Skeletal muscle cell (primary cell): ENCODE results near the gene SLC8A1.
A peak's percentile ranks its signal among the peaks of the same experiment; 100 is the strongest.

ENCODE experiments used
- DNase-seq: peaks from one replicate; pipeline ENCODE4 v3.0.0-alpha.2; 2010; ENCODE audit warnings: low read depth
- H3K4me3 ChIP-seq: 2 replicates; pipeline ENCODE4 v1.5.1; 2011; ENCODE audit warnings: low read depth, mild to moderate bottlenecking, control low read depth, low read length, moderate library complexity

Gene SLC8A1

DNA sequence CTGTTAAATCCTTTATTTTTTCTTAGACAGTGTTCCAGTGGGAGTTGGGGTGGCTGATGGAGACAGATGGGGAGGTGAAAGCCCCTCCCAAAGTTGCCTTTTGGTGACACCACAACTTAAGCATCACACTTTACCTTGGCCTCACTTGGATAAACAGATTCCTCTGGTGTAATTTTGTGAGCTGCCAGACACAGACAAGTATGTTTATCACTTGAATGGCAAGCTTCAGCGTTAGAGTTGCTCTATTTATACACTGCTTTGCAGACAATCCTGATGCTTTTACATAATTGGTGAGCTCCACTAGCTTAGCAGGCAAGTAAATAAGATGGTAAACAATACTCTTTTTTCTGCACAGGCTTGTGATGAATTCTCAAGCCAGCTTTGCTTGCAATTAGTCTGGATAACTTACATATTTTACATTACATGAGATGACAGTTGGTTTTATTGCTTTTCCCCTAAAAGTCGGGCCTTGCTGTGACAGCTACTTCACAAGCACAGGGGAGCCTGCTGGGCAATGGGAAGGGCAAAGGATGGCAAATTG is 226.2 kb downstream of the SLC8A1 start:
- no peak overlapping the region for H3K4me3 ChIP-seq
- no peak for DNase-seq

- no peak for DNase-seq
- H3K4me3 ChIP-seq, result no peak overlapping the region
Measured at GRCh38 chr2:40224318-40224717, 227.6 kb downstream of the SLC8A1 start.

- DNase-seq, result peak; percentile 61
- H3K4me3 ChIP-seq, result no peak overlapping the region
Measured at GRCh38 chr2:40220177-40220925, 231.5 kb downstream of the SLC8A1 start.

DNA sequence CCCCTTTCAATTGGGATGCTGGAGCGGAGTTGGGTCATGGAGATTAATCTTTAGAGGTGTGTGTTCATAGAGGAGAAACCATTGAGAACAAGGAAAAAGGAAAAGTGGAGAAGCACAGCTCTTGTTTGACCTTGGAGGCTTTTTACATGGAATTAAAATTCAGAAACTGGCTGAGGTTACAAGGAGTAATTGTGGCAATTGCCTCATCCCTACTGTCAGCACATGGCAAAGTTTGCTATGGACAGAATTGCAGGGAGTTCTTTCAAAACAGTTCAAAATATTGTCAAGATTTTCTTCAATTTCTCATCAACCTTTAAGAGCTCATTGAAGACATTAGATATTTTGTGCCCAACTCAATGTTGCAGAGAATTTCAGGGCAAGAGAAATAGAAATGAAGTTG is 232.7 kb downstream of the SLC8A1 start:
- no peak overlapping the region for H3K4me3 ChIP-seq
- no peak for DNase-seq

DNA sequence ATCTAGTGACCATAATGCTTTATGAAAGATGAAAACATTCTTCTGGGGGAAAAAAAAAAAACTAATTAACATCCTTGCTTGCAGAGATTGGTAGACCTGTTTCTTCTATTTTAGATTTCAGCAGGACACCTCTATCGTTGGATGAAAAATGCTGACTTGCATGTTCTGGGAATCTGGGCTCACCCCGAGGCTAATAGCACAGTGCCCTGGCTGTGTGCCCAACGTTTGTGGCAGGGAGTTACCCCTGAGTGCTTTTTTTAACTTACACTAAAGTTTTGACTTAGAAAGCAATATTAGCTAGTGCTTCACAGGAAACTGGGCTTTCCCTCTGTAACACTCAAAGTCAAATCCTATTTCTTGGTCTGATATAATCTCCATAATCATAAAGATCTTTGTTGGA is 233.2 kb downstream of the SLC8A1 start:
- no peak for DNase-seq
- H3K4me3 ChIP-seq, result no peak overlapping the region

- H3K4me3 ChIP-seq, result no peak overlapping the region
- DNase-seq, result no peak
Measured at GRCh38 chr2:40213619-40214018, 238.3 kb downstream of the SLC8A1 start.

DNA sequence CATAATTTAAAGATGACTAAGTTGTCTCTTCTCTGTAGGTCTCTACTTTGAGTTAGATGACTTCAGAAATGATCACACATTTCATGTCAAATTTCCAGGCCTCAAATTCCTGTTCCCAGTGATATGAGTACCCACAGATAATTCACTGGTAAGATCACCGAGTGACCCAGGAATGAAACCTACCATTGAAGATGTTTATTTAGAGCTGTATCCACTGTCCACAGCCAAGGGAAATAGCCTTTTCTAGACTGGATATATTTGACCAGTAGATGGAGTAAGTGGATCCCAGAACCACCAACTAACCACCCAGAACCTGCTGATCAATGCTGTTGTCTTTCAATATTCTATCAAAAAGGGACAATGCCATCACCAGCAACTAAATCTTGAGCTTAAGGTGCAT is 238.8 kb downstream of the SLC8A1 start:
- no peak overlapping the region for H3K4me3 ChIP-seq
- DNase-seq, result no peak

DNA sequence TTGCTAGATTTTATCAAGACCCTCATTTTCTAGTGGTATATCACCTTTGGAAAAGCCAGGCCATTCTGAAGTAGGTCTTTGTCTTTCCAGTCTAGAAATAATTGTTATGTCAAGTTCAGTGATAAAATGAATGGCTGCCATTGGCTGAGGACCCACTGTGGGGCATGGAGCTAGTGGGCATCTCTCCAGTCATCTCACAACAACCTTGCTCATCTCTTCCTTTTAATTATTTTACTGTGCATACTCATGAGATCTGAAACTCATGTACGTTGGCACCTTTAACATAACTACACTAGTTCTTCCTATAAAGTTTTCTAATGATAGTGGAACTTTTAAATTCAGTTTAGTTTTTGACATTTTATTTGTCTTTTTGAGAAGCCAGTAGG is 240.9 kb downstream of the SLC8A1 start:
- no peak for DNase-seq
- no peak overlapping the region for H3K4me3 ChIP-seq

GRCh38 chr2:40210344-40210967 is 241.4 kb downstream of the SLC8A1 start:
- DNase-seq, result no peak
- H3K4me3 ChIP-seq, result no peak overlapping the region

- DNase-seq, result no peak
- no peak overlapping the region for H3K4me3 ChIP-seq
Measured at GRCh38 chr2:40209761-40210160, 242.1 kb downstream of the SLC8A1 start.

GRCh38 chr2:40208463-40208862 is 243.4 kb downstream of the SLC8A1 start:
- no peak for DNase-seq
- H3K4me3 ChIP-seq, result no peak overlapping the region

- DNase-seq, result no peak
- H3K4me3 ChIP-seq, result no peak overlapping the region
Measured at GRCh38 chr2:40204268-40204667, 247.6 kb downstream of the SLC8A1 start.

DNA sequence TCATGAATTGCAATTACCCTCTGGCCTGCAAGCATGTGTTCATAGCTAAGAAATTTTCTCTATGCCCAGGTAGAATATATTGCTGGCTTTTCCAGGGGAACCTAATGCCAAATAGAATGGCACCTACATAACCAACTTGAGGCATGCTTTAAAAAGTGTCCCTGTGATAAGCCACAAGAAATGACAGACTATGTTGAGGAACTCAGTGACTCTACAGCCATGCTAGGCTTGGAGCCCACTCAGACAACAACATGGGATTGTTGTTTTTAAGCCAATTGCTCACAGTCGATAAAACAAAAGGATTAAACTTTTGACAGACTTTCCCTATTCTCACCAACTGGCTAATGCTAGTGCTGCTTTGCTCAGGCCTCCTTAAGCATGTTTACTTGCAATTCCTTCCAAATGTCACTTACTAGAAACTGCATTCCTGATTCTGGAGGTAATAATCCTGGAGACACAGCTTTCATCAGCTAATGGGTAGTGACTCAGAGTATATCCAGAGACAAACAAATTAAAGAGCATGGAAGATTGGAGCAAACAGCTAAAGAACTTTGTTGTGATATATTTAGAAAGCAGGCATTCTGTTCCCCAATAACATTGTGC is 249.0 kb downstream of the SLC8A1 start:
- DNase-seq, result no peak
- H3K4me3 ChIP-seq, result no peak overlapping the region

DNA sequence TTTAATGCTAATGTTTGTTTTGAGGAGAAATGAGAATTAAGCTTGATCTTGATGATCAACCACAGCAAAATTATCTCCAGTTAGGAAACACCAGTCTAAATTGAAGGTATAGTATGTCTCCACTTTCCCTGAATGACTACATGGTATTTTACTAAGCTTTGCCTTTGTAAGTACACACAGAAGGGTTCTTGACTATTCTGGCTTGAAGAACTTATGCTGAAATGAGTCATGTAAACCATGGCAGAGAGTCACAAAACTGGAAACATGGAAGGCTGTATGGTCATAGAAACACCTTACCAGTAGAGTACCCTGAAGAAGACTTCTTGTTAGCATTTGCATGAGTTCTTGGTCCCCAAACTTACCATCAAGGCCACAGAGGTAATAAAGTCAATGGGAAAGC is 250.5 kb downstream of the SLC8A1 start:
- no peak for DNase-seq

GRCh38 chr2:40200366-40200915 is 251.4 kb downstream of the SLC8A1 start:
- no peak overlapping the region for H3K4me3 ChIP-seq
- no peak for DNase-seq

More for the DNA sequence above, 250.5 kb downstream of the SLC8A1 start:
- no peak overlapping the region for H3K4me3 ChIP-seq

DNA sequence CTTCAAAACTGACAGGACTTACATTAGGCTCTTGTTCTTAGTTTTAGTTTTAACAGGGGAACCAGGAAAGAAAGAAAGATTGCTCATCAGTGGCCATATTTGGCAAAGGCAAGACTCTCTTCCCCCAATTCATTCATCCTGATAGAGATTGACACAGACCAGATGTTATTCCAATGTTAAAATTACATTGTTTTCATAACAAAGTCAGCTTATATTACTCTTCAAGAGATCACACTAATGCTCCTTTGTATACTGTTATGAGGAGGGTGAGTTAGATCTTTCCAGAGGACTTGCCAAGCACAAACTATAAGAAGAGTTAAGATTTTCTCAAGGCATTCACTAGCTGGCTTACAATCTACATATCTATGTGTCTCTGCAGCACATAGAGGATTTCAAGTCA is 252.1 kb downstream of the SLC8A1 start:
- no peak for DNase-seq
- H3K4me3 ChIP-seq, result no peak overlapping the region

- no peak for DNase-seq
- H3K4me3 ChIP-seq, result no peak overlapping the region
Measured at GRCh38 chr2:40197121-40197520, 254.8 kb downstream of the SLC8A1 start.

GRCh38 chr2:40193670-40194026 is 258.2 kb downstream of the SLC8A1 start:
- H3K4me3 ChIP-seq, result no peak overlapping the region
- no peak for DNase-seq

DNA sequence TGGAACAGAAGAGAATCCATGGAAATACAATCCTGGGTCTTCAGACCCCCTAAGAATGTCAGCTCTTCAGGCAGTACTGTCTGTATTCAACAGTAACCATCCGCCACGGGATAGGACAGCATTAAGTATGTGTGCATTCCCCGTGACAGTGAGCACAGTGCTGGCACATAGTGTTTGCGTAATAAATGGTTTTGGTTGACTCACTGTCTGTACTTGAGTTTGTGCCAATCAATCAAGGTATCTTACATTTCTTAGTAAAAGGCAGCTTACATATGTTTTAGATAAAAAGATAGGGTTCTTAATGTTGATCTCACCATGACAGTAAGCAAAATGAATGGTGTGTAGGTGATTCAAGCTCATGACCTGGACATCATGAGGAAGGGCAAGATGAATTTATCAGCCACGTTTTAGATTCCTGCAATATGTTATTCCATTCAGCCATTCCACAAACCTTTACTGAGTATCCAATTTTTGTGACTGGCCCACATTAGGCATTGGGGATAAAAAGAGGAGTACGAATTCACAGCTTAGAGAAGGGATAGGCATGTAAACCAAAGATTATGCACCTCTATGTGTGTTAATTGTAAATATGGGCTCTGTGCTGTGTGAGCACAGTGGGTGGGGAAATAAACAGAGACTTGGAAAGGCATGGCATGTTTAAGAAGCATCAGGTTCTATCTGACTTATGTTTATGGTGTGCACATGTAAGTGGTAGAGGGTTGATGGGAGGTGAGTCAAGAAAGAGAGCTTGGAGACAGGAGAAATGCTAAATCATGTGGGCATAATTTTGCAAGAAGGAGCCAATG is 258.8 kb downstream of the SLC8A1 start:
- no peak overlapping the region for H3K4me3 ChIP-seq
- DNase-seq, result peak; percentile 56

DNA sequence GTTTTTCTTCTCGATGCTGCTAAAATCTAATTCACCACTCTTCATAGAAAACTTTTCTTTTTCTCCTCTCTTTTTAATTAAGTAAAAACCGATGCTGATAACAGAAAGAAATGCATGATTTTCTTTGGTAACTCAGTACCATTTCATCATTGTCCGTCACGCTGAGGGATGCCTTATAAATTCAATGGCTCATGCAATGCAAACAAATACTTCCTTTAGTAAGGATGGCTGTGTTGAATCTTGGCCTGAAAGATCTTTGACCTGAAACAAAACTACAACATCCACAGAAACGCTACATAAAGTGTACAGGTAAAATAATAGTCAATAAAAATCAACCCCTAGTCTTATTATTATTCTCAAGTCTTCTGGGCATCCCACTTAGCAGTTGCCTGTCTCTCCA is 261.4 kb downstream of the SLC8A1 start:
- H3K4me3 ChIP-seq, result no peak overlapping the region
- no peak for DNase-seq
